ENCODE data around the gene DDX27. TPM values are rescaled to one million over a fixed set of nuclear protein-coding genes. Genes with fewer than 3 reads are reported as not detected.

Gene DDX27
- total and polyA plus RNA-seq, 9 of the 15 experiments (the other 6 are each of a cell fraction or from before 2014, with no cell fraction given): 17.9 to 79.3 (median 57.0) TPM

DNA sequence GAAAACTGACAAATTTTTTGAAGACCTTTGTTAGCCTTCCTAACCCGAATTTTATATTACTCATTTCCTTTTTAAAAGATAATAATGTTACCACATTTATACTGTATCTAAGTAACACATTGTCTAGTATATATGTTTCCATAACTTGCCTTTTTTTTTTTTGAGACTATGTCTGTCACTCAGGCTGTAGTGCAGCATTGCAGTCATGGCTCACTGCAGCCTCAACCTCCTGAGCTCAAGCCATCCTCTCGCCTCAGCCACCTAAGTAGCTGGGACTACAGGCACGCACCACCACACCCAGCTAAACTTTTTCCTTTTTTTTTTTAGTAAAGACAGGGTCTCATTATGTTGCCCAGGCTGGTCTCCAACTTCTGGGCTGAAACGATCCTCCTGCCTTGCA is 40.1 kb downstream of the DDX27 start:
- 72% methylated on average over 4 of the region's 4 CpGs for WGBS (ENCODE audit: insufficient coverage, low coverage, missing lambda C conversion rate)
- H3K27ac ChIP-seq (ENCODE audit: extremely low read depth, low read depth, low read length): no peak overlapping the region
- H3K4me3 ChIP-seq: no peak overlapping the region
- BruUV-seq (replicated peaks): no TSS peak
- TF ChIP-seq, protein P1, sequence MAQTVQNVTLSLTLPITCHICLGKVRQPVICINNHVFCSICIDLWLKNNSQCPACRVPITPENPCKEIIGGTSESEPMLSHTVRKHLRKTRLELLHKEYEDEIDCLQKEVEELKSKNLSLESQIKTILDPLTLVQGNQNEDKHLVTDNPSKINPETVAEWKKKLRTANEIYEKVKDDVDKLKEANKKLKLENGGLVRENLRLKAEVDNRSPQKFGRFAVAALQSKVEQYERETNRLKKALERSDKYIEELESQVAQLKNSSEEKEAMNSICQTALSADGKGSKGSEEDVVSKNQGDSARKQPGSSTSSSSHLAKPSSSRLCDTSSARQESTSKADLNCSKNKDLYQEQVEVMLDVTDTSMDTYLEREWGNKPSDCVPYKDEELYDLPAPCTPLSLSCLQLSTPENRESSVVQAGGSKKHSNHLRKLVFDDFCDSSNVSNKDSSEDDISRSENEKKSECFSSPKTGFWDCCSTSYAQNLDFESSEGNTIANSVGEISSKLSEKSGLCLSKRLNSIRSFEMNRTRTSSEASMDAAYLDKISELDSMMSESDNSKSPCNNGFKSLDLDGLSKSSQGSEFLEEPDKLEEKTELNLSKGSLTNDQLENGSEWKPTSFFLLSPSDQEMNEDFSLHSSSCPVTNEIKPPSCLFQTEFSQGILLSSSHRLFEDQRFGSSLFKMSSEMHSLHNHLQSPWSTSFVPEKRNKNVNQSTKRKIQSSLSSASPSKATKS (CRISPR knock-in tag; IDR thresholded peaks at IDR 0.05): no peak
- TF ChIP-seq SRF (CRISPR knock-in tag; IDR thresholded peaks at IDR 0.05) (no peak), GATAD2A (IDR thresholded peaks at IDR 0.05) (no peak)
- TF ChIP-seq, protein P2, sequence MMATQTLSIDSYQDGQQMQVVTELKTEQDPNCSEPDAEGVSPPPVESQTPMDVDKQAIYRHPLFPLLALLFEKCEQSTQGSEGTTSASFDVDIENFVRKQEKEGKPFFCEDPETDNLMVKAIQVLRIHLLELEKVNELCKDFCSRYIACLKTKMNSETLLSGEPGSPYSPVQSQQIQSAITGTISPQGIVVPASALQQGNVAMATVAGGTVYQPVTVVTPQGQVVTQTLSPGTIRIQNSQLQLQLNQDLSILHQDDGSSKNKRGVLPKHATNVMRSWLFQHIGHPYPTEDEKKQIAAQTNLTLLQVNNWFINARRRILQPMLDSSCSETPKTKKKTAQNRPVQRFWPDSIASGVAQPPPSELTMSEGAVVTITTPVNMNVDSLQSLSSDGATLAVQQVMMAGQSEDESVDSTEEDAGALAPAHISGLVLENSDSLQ (IDR thresholded peaks at IDR 0.05): no peak
- TF ChIP-seq, protein P3, sequence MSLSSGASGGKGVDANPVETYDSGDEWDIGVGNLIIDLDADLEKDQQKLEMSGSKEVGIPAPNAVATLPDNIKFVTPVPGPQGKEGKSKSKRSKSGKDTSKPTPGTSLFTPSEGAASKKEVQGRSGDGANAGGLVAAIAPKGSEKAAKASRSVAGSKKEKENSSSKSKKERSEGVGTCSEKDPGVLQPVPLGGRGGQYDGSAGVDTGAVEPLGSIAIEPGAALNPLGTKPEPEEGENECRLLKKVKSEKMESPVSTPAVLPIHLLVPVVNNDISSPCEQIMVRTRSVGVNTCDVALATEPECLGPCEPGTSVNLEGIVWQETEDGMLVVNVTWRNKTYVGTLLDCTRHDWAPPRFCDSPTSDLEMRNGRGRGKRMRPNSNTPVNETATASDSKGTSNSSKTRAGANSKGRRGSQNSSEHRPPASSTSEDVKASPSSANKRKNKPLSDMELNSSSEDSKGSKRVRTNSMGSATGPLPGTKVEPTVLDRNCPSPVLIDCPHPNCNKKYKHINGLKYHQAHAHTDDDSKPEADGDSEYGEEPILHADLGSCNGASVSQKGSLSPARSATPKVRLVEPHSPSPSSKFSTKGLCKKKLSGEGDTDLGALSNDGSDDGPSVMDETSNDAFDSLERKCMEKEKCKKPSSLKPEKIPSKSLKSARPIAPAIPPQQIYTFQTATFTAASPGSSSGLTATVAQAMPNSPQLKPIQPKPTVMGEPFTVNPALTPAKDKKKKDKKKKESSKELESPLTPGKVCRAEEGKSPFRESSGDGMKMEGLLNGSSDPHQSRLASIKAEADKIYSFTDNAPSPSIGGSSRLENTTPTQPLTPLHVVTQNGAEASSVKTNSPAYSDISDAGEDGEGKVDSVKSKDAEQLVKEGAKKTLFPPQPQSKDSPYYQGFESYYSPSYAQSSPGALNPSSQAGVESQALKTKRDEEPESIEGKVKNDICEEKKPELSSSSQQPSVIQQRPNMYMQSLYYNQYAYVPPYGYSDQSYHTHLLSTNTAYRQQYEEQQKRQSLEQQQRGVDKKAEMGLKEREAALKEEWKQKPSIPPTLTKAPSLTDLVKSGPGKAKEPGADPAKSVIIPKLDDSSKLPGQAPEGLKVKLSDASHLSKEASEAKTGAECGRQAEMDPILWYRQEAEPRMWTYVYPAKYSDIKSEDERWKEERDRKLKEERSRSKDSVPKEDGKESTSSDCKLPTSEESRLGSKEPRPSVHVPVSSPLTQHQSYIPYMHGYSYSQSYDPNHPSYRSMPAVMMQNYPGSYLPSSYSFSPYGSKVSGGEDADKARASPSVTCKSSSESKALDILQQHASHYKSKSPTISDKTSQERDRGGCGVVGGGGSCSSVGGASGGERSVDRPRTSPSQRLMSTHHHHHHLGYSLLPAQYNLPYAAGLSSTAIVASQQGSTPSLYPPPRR (CRISPR knock-in tag; IDR thresholded peaks at IDR 0.05; ENCODE audit: borderline replicate concordance): no peak
- TF ChIP-seq, protein P4, sequence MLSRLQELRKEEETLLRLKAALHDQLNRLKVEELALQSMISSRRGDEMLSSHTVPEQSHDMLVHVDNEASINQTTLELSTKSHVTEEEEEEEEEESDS (CRISPR knock-in tag; IDR thresholded peaks at IDR 0.05): no peak
- TF ChIP-seq, protein P5, sequence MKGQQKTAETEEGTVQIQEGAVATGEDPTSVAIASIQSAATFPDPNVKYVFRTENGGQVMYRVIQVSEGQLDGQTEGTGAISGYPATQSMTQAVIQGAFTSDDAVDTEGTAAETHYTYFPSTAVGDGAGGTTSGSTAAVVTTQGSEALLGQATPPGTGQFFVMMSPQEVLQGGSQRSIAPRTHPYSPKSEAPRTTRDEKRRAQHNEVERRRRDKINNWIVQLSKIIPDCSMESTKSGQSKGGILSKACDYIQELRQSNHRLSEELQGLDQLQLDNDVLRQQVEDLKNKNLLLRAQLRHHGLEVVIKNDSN (CRISPR knock-in tag; IDR thresholded peaks at IDR 0.05): no peak
- H3K27me3 ChIP-seq (ENCODE audit: control insufficient read depth in 2 of 2, insufficient read depth in 2 of 2, low read length in 2 of 2): no peaks in the 10 kb centered on the region
- no peaks in the 10 kb centered on the region for H4K20me1 ChIP-seq (replicated peaks; ENCODE audit: control insufficient read depth, insufficient read depth, low read length)
- H3K9me1 ChIP-seq (ENCODE audit: control insufficient read depth, insufficient read depth, low read length): peaks cover 2% of the 10 kb centered on the region
- intact Hi-C loops (cut with micrococcal nuclease): no loop called here
- peaks cover 80% of the 10 kb centered on the region for H3K36me3 ChIP-seq (ENCODE audit: control insufficient read depth, insufficient read depth, low read length)
- FAIRE-seq (no peak), ATAC-seq (no peak), DNase-seq (ENCODE audit: extremely low read depth in 1 of 4, low spot score in 3 of 4) (no peak)
- H3K9ac ChIP-seq (ENCODE audit: insufficient read depth in 1 of 2, low read depth in 2 of 2, low read length in 2 of 2): no peak overlapping the region
- no peaks in the 10 kb centered on the region for H3K9me3 ChIP-seq (replicated peaks; ENCODE audit: control insufficient read depth, insufficient read depth, low read depth, low read length)
- H3K4me1 ChIP-seq (replicated peaks in 1 of 2; ENCODE audit: control insufficient read depth in 2 of 2, insufficient read depth in 2 of 2, low read length in 2 of 2): no peaks in the 10 kb centered on the region
- no peak overlapping the region for H3K4me2 ChIP-seq (ENCODE audit: insufficient read depth, low read length)
- in situ Hi-C loops (cut with MboI): no loop called here
- H2AFZ ChIP-seq (ENCODE audit: low read depth, low read length): no peak overlapping the region
- ChIA-PET POLR2A (interaction anchor here (2.2 kb wide), 1 partner anchor 13 kb away, joined by 7 read pairs; no protein-coding TSS in a partner anchor), CTCF (ENCODE audit: low intra/inter-chr PET ratio) (no interaction called here)
- no peaks in the 10 kb centered on the region for H3K79me2 ChIP-seq (ENCODE audit: control insufficient read depth, insufficient read depth, low read length)
